ENCODE measurements around the gene TSPAN7. TPM values are rescaled to one million over a fixed set of nuclear protein-coding genes. Genes with fewer than 3 reads are reported as not detected.

The TSPAN7 gene
- total and polyA plus RNA-seq, 2 of the 4 experiments (the other 2 are of a cell fraction), result not detected

DNA sequence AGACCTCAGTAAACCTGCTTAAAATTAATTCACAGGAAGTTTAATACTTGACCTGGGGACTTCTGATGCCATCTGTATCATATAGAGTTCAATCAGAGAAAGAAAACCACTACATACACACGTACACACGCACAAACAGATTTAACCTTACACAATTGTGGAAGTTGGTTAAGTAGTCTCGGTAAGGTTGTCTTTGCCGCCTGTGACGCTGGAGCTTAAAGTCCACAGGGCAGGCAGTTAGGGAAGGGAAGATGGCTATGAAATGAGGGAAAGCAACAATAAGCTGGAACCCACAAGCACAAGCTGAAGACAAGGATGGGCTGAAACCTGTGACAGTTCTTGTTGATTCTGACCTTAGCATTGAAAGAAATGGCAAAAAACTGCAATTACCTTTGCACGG is 41.7 kb upstream of the TSPAN7 start:
- Histone ChIP-seq H3K36me3 (ENCODE audit: control insufficient read depth, insufficient read depth, low read length) (no peaks in the 10 kb centered on the region), H3K23ac (ENCODE audit: low read depth, low read length) (no peak overlapping the region), H3K27me3 (ENCODE audit: control insufficient read depth, insufficient read depth, low read length) (0 out of 2 replicates have a peak, but pooled peaks cover 2% of the 10 kb centered on the region), H4K91ac (ENCODE audit: insufficient read depth, low read depth, low read length) (no peak overlapping the region), H4K8ac (ENCODE audit: low read depth in 2 of 2, low read length in 2 of 2) (no peak overlapping the region), H4K20me1 (ENCODE audit: insufficient read depth, low read length) (no peaks in the 10 kb centered on the region), H3K9ac (ENCODE audit: low read depth, low read length) (no peak overlapping the region), H3K9me3 (ENCODE audit: control insufficient read depth, insufficient read depth, low read length) (no peaks in the 10 kb centered on the region), H3K14ac (replicated peaks; ENCODE audit: low read depth, low read length) (no peak overlapping the region), H3K4me3 (ENCODE audit: insufficient read depth, low read depth, low read length) (no peak overlapping the region), H2BK15ac (ENCODE audit: low read depth, low read length) (no peak overlapping the region), H2BK5ac (ENCODE audit: low read depth, low read length, poor library complexity, severe bottlenecking) (no peak overlapping the region), H3K79me1 (ENCODE audit: low read depth in 1 of 2, low read length in 2 of 2) (no peaks in the 10 kb centered on the region), H2BK120ac (ENCODE audit: low read depth, low read length) (no peak overlapping the region), H3K9me1 (ENCODE audit: insufficient read depth, low read length) (no peaks in the 10 kb centered on the region), H3K56ac (ENCODE audit: extremely low read depth, insufficient read depth, low read length) (no peak overlapping the region), H2BK20ac (ENCODE audit: low read depth, low read length) (no peak overlapping the region), H3K18ac (ENCODE audit: low read depth, low read length) (no peak overlapping the region), H3K4me2 (ENCODE audit: low read depth, low read length) (no peak overlapping the region), H3K4ac (ENCODE audit: low read depth, low read length) (no peak overlapping the region), H3K27ac (ENCODE audit: insufficient read depth, low read length) (no peak overlapping the region), H2AFZ (replicated peaks; ENCODE audit: low read length, poor library complexity) (no peak overlapping the region), H2AK9ac (replicated peaks; ENCODE audit: low read depth, low read length, poor library complexity) (no peak overlapping the region), H3K4me1 (ENCODE audit: control insufficient read depth, insufficient read depth, low read length) (no peaks in the 10 kb centered on the region), H2AK5ac (ENCODE audit: low read depth, low read length) (no peak overlapping the region), H4K5ac (ENCODE audit: low read depth, low read length) (no peak overlapping the region)
- ChIA-PET CTCF (no interaction called here), POLR2A (ENCODE audit: unreplicated experiment) (no interaction called here)
- in situ Hi-C loops (cut with MboI; ENCODE audit: low sequenced_read_pairs) (no loop called here), intact Hi-C loops (cut with micrococcal nuclease) (no loop called here), dilution Hi-C loops (cut with HindIII; ENCODE audit: low sequenced_read_pairs, unreplicated experiment) (no loop called here)
- ATAC-seq (ENCODE audit: low read depth), result no peak
- no peak for DNase-seq
- no TSS peak for BruUV-seq (replicated peaks)
- no CpG with 5 or more reads among the region's 6 CpGs for WGBS, 2 experiments (ENCODE audit: extremely low coverage in 2 of 2, insufficient read length in 1 of 2)
- no peak for TF ChIP-seq NFE2L2 (IDR thresholded peaks at IDR 0.05; ENCODE audit: low read depth, low read length)
- TF ChIP-seq RAD21 (IDR thresholded peaks at IDR 0.05; ENCODE audit: low read length), result no peak
- no peak for TF ChIP-seq MAFK (IDR thresholded peaks at IDR 0.05; ENCODE audit: low read depth, low read length)
- TF ChIP-seq CHD1 (IDR thresholded peaks at IDR 0.05; ENCODE audit: low read depth, low read length), result no peak

All from IMR-90 (cell line).